ENCODE results near the gene GRAP2. TPM values are rescaled to one million over a fixed set of nuclear protein-coding genes. Genes with fewer than 3 reads are reported as not detected.
A peak's percentile ranks its signal among the peaks of the same experiment; 100 is the strongest.

The GRAP2 gene
- total and polyA plus RNA-seq, 2 of the 8 experiments (the other 6 are each of a cell fraction or from before 2014, with no cell fraction given) = 0.08 TPM; not detected in 1

GRCh38 chr22:39943337-39943736 is 42.5 kb downstream of the GRAP2 start:
- Histone ChIP-seq H4K20me1 (replicated peaks in 1 of 2; ENCODE audit: control insufficient read depth in 1 of 2, insufficient read depth in 2 of 2, low read length in 2 of 2) (no peaks in the 10 kb centered on the region), H4K8ac (ENCODE audit: extremely low read depth, insufficient read depth, low read length) (no peak overlapping the region), H2BK5ac (ENCODE audit: low read depth, low read length) (peak overlapping the region; percentile 91; the same call in 1 of the 2 replicates), H3K23ac (ENCODE audit: insufficient read length) (no peak overlapping the region), H3K14ac (ENCODE audit: insufficient read length) (no peak overlapping the region), H4K5ac (ENCODE audit: insufficient read length, low read depth, low read length) (no peak overlapping the region), H3K79me2 (ENCODE audit: control insufficient read depth in 1 of 2, insufficient read depth in 2 of 2, low read length in 2 of 2) (no peaks in the 10 kb centered on the region), H2AFZ (ENCODE audit: low read length) (0 out of 2 replicates have a peak overlapping the region, but pooled peaks have one; percentile 73), H4K91ac (replicated peaks; ENCODE audit: insufficient read length, low read length) (peak overlapping the region; percentile 83), H3K4ac (replicated peaks; ENCODE audit: insufficient read length, low read depth, low read length) (peak overlapping the region; percentile 71), H3K18ac (ENCODE audit: extremely low read depth, low read length) (peak overlapping the region; percentile 96; the same call in 1 of the 2 replicates), H2BK20ac (ENCODE audit: low read length) (no peak overlapping the region), H3K4me2 (ENCODE audit: insufficient read depth in 1 of 2, low read depth in 2 of 2, low read length in 2 of 2) (no peak overlapping the region; a peak in 1 of 4 replicates), H3K79me1 (ENCODE audit: low read depth, low read length) (no peaks in the 10 kb centered on the region), H3K36me3 (ENCODE audit: control insufficient read depth in 2 of 4, insufficient read depth in 4 of 4, low read length in 3 of 4) (no peaks in the 10 kb centered on the region), H2BK120ac (replicated peaks; ENCODE audit: low read depth, low read length) (no peak overlapping the region), H3K9ac (replicated peaks in 1 of 4; ENCODE audit: extremely low read depth in 1 of 4, low read depth in 3 of 4, low read length in 3 of 4) (no peak overlapping the region), H3K9me3 (ENCODE audit: insufficient read depth in 2 of 2, low read depth in 1 of 2, low read length in 1 of 2) (no peaks in the 10 kb centered on the region), H3K27me3 (replicated peaks in 1 of 4; ENCODE audit: control insufficient read depth in 3 of 4, extremely low read depth in 1 of 4, insufficient read depth in 3 of 4, low read length in 3 of 4) (no peaks in the 10 kb centered on the region; a peak in 1 of 7 replicates), H2AK5ac (ENCODE audit: low read depth, low read length) (no peak overlapping the region; the same call in 1 of the 2 replicates), H3K23me2 (ENCODE audit: low read depth, low read length) (no peaks in the 10 kb centered on the region), H3K4me3 (ENCODE audit: extremely low read depth in 1 of 4, insufficient read depth in 2 of 4, low read depth in 3 of 4, low read length in 4 of 4) (no peak overlapping the region), H2BK12ac (ENCODE audit: low read depth, low read length) (peak overlapping the region; percentile 77; the same call in 1 of the 2 replicates), H3K4me1 (replicated peaks in 1 of 4; ENCODE audit: control insufficient read depth in 3 of 4, insufficient read depth in 4 of 4, low read length in 3 of 4) (peaks cover 10 to 30% (median 15%) of the 10 kb centered on the region in 4 experiments), H3K56ac (replicated peaks; ENCODE audit: insufficient read length, low read depth, low read length) (no peak overlapping the region), H3K27ac (ENCODE audit: low read depth, low read length) (no peak overlapping the region), H2BK15ac (ENCODE audit: low read length) (no peak overlapping the region)
- DNase-seq (ENCODE audit: low read depth in 1 of 2, low spot score in 2 of 2) (peak in 1 of 2 experiments; percentile 69), FAIRE-seq (no peak)
- ChIA-PET CTCF (ENCODE audit: partially characterized antibody) (interaction anchor here (0.6 to 7.0 kb wide), 19 partner anchors 8 to 408 kb away, joined by 3 to 66 read pairs (median 7); partner anchors contain the start of genes ENTHD1 and TMA7B), POLR2A (ENCODE audit: partially characterized antibody) (interaction anchor here (0.6 to 2.1 kb wide), 8 partner anchors 8 to 397 kb away, joined by 3 to 11 read pairs (median 3); no protein-coding TSS in a partner anchor)
- 48% methylated on average over 5 of the region's 5 CpGs; no CpG with 5 or more reads in 1 of the 2 experiments for WGBS, 2 experiments (ENCODE audit: extremely low coverage in 1 of 2, insufficient coverage in 1 of 2, insufficient read length in 1 of 2, insufficient replicate concordance in 2 of 2, low coverage in 1 of 2, low lambda C conversion rate in 2 of 2, missing lambda C conversion rate in 1 of 2)
- TF ChIP-seq NANOG (IDR thresholded peaks at IDR 0.05; ENCODE audit: insufficient read depth, low read depth, low read length, poor library complexity, severe bottlenecking) (no peak), SP1 (IDR thresholded peaks at IDR 0.05; ENCODE audit: low read depth, low read length) (no peak), CBX5 (IDR thresholded peaks at IDR 0.05; ENCODE audit: low read depth, low read length) (no peak), RBBP5 (IDR thresholded peaks at IDR 0.05; ENCODE audit: borderline replicate concordance, low read depth, low read length) (no peak), SP4 (IDR thresholded peaks at IDR 0.05; ENCODE audit: low read length) (no peak), USF2 (IDR thresholded peaks at IDR 0.05; ENCODE audit: low read length) (no peak), TAF1 (IDR thresholded peaks at IDR 0.05; ENCODE audit: low read depth, low read length) (no peak), CREB1 (IDR thresholded peaks at IDR 0.05) (peak; percentile 59; the same call in 1 of the 2 replicates), E2F6 (IDR thresholded peaks at IDR 0.05) (no peak)

Data from H1 (cell line).